ENCODE data around the gene JAKMIP1.
"Not testable (repeated sequence)": the region's sequence is repeated elsewhere in the genome, so short reads cannot be mapped to it uniquely, and the experiment has no call there.

JAKMIP1 gene

GRCh38 chr4:6011271-6011671 lies 189.1 kb downstream of the JAKMIP1 start:
- Histone ChIP-seq H3K4me2 (peak overlapping the region in 10 of 11 experiments; percentile 8 to 75 (median 62); a peak in 17 of 22 replicates), H3K4me1 (peaks cover 6 to 45% (median 33%) of the 10 kb centered on the region in 10 experiments; a peak in 17 of 20 replicates), H4K20me1 (peaks cover 0 to 19% (median 11%) of the 10 kb centered on the region in 11 experiments; a peak in 11 of 22 replicates), H3K9me3 (replicated peaks in 1 of 11) (no peaks in the 10 kb centered on the region), H3K27ac (no peak overlapping the region), H3K4me3 (no peak overlapping the region), H3K9ac (no peak overlapping the region), H3K27me3 (peaks cover 24 to 39% (median 31%) of the 10 kb centered on the region in 11 experiments), H3K36me3 (no peaks in the 10 kb centered on the region)
- no peak for TF ChIP-seq Cebpa-rat (IDR thresholded peaks at IDR 0.05)

- H3K4me1 ChIP-seq: peaks cover 6 to 45% (median 33%) of the 10 kb centered on the region in 10 experiments; a peak in 17 of 20 replicates
- H3K9me3 ChIP-seq (replicated peaks in 1 of 11): no peaks in the 10 kb centered on the region
- no peak for TF ChIP-seq Cebpa-rat (IDR thresholded peaks at IDR 0.05)
- no peak overlapping the region for H3K4me3 ChIP-seq
- H3K36me3 ChIP-seq: no peaks in the 10 kb centered on the region
- H3K4me2 ChIP-seq: peak overlapping the region in 7 of 11 experiments; percentile 54 to 75 (median 67); a peak in 13 of 22 replicates
- H3K27me3 ChIP-seq: peaks cover 24 to 39% (median 34%) of the 10 kb centered on the region in 11 experiments
- no peak overlapping the region for H3K9ac ChIP-seq
- no peak overlapping the region for H3K27ac ChIP-seq
- peaks cover 0 to 19% (median 11%) of the 10 kb centered on the region in 11 experiments; a peak in 11 of 22 replicates for H4K20me1 ChIP-seq
Observed at GRCh38 chr4:6010789-6011188, 189.6 kb downstream of the JAKMIP1 start.

GRCh38 chr4:6009452-6009851 lies 190.9 kb downstream of the JAKMIP1 start:
- Histone ChIP-seq H3K36me3 (no peaks in the 10 kb centered on the region), H3K4me1 (peaks cover 6 to 56% (median 36%) of the 10 kb centered on the region in 10 experiments; a peak in 17 of 20 replicates), H3K4me2 (peak overlapping the region in 4 of 11 experiments; percentile 1 to 81 (median 64); a peak in 2 of 22 replicates), H3K27ac (no peak overlapping the region), H3K4me3 (no peak overlapping the region), H3K27me3 (peaks cover 24 to 39% (median 34%) of the 10 kb centered on the region in 11 experiments), H4K20me1 (peaks cover 0 to 19% (median 11%) of the 10 kb centered on the region in 11 experiments; a peak in 11 of 22 replicates), H3K9me3 (replicated peaks in 1 of 11) (no peaks in the 10 kb centered on the region), H3K9ac (no peak overlapping the region)
- no peak for TF ChIP-seq Cebpa-rat (IDR thresholded peaks at IDR 0.05)

DNA sequence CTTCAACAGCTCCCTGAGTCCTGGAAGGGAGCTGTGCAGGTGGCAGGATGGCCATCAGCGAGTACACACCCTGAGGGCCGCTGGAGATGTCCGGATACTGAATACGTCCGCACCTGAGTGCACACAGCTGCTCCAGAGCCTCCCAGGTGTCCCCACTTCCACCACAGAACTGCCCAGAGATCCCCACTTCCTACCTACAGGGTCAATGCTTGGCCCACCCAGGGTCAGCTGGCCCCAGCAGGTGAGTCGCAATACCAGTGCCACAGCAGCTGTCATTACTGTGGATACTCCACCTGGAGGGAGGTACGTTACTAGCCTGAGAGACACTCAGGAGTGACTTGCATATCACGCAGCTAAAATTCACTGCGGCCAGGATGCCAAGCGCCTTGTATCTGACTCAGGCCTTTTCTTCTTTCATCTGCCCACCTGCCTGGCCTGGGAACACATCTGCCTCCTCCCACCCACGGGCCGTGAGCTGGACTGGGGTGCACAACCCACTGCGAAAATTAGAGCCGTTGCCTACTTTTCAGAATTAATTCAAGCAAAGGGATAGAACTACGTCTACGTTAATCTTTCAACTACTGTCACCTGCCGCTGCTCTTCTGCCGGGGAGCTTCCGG lies 191.5 kb downstream of the JAKMIP1 start:
- H4K20me1 ChIP-seq: peaks cover 0 to 19% (median 11%) of the 10 kb centered on the region in 11 experiments; a peak in 11 of 22 replicates
- peaks cover 6 to 56% (median 36%) of the 10 kb centered on the region in 10 experiments; a peak in 17 of 20 replicates for H3K4me1 ChIP-seq
- no peak for TF ChIP-seq Cebpa-rat (IDR thresholded peaks at IDR 0.05)
- no peak overlapping the region for H3K4me3 ChIP-seq
- H3K36me3 ChIP-seq: no peaks in the 10 kb centered on the region
- H3K27me3 ChIP-seq: peaks cover 24 to 39% (median 34%) of the 10 kb centered on the region in 11 experiments
- H3K4me2 ChIP-seq: peak overlapping the region in 8 of 11 experiments; percentile 48 to 81 (median 76); a peak in 14 of 22 replicates
- no peak overlapping the region for H3K9ac ChIP-seq
- no peak overlapping the region for H3K27ac ChIP-seq
- peaks cover 0 to 4% (median 0%) of the 10 kb centered on the region in 11 experiments; a peak in 6 of 22 replicates for H3K9me3 ChIP-seq (replicated peaks in 1 of 11)

- Histone ChIP-seq H4K20me1 (peaks cover 0 to 19% (median 11%) of the 10 kb centered on the region in 11 experiments; a peak in 11 of 22 replicates), H3K9ac (no peak overlapping the region), H3K27ac (no peak overlapping the region), H3K36me3 (no peaks in the 10 kb centered on the region), H3K4me2 (peak overlapping the region; percentile 48 to 81 (median 75)), H3K4me1 (peaks cover 6 to 56% (median 36%) of the 10 kb centered on the region in 10 experiments; a peak in 17 of 20 replicates), H3K4me3 (peak overlapping the region in 6 of 10 experiments; percentile 7 to 39 (median 23); a peak in 4 of 20 replicates), H3K9me3 (replicated peaks in 1 of 11) (peaks cover 0 to 5% (median 0%) of the 10 kb centered on the region in 11 experiments; a peak in 6 of 22 replicates), H3K27me3 (peaks cover 24 to 39% (median 34%) of the 10 kb centered on the region in 11 experiments)
- TF ChIP-seq Cebpa-rat (IDR thresholded peaks at IDR 0.05): no peak
Observed at GRCh38 chr4:6008092-6008551, 192.2 kb downstream of the JAKMIP1 start.

GRCh38 chr4:6005175-6005574 lies 195.2 kb downstream of the JAKMIP1 start:
- Histone ChIP-seq H3K36me3 (no peaks in the 10 kb centered on the region), H3K9ac (no peak overlapping the region), H3K27me3 (peaks cover 24 to 37% (median 34%) of the 10 kb centered on the region in 11 experiments), H3K4me3 (no peak overlapping the region), H3K4me1 (peaks cover 5 to 48% (median 27%) of the 10 kb centered on the region in 10 experiments; a peak in 17 of 20 replicates), H3K4me2 (peak overlapping the region in 7 of 11 experiments; percentile 6 to 32 (median 24); a peak in 9 of 22 replicates), H3K27ac (no peak overlapping the region), H3K9me3 (replicated peaks in 1 of 11) (peaks cover 0 to 5% (median 0%) of the 10 kb centered on the region in 11 experiments; a peak in 8 of 22 replicates), H4K20me1 (peaks cover 0 to 19% (median 11%) of the 10 kb centered on the region in 11 experiments; a peak in 11 of 22 replicates)
- TF ChIP-seq Cebpa-rat (IDR thresholded peaks at IDR 0.05): no peak

DNA sequence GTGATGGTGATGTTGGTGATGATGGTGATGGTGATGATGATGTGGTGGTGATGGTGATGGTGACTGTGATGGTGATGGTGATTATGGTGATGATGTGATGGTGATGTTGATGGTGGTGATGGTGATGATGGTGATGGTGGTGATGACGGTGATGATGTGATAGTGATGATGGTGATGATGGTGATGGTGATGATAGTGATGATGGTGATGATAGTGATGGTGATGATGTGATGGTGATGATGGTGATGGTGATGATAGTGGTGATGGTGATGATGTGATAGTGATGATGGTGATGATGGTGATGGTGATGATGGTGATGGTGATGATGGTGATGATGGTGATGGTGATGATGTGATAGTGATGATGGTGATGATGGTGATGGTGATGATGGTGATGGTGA lies 196.9 kb downstream of the JAKMIP1 start:
- Histone ChIP-seq H3K4me1 (peaks cover 20 to 48% (median 37%) of the 10 kb centered on the region in 10 experiments), H3K27me3 (peaks cover 9 to 23% (median 18%) of the 10 kb centered on the region in 11 experiments), H4K20me1 (peaks cover 0 to 17% (median 3%) of the 10 kb centered on the region in 11 experiments; a peak in 10 of 22 replicates)
- H3K27ac ChIP-seq; H3K9ac ChIP-seq; H3K36me3 ChIP-seq; H3K9me3 ChIP-seq (replicated peaks in 1 of 11); H3K4me3 ChIP-seq; H3K4me2 ChIP-seq: not testable (repeated sequence)

- peaks cover 0 to 12% (median 0%) of the 10 kb centered on the region in 11 experiments; a peak in 6 of 22 replicates for H4K20me1 ChIP-seq
- no peak overlapping the region for H3K4me3 ChIP-seq
- H3K36me3 ChIP-seq: no peaks in the 10 kb centered on the region
- H3K9me3 ChIP-seq (replicated peaks in 1 of 11): peaks cover 0 to 5% (median 0%) of the 10 kb centered on the region in 11 experiments; a peak in 8 of 22 replicates
- TF ChIP-seq Cebpa-rat (IDR thresholded peaks at IDR 0.05): no peak
- peaks cover 17 to 48% (median 34%) of the 10 kb centered on the region in 10 experiments for H3K4me1 ChIP-seq
- H3K9ac ChIP-seq: no peak overlapping the region
- H3K27me3 ChIP-seq: peaks cover 3 to 17% (median 13%) of the 10 kb centered on the region in 11 experiments
- H3K27ac ChIP-seq: no peak overlapping the region
- no peak overlapping the region for H3K4me2 ChIP-seq
Observed at GRCh38 chr4:6002926-6003325, 197.4 kb downstream of the JAKMIP1 start.

- Histone ChIP-seq H4K20me1 (peaks cover 0 to 10% (median 0%) of the 10 kb centered on the region in 11 experiments; a peak in 2 of 22 replicates), H3K9me3 (replicated peaks in 1 of 11) (peaks cover 0 to 5% (median 0%) of the 10 kb centered on the region in 11 experiments; a peak in 8 of 22 replicates), H3K9ac (no peak overlapping the region), H3K27ac (no peak overlapping the region), H3K27me3 (peaks cover 0 to 14% (median 8%) of the 10 kb centered on the region in 11 experiments; a peak in 19 of 22 replicates), H3K4me3 (no peak overlapping the region), H3K4me2 (no peak overlapping the region), H3K4me1 (peaks cover 16 to 48% (median 35%) of the 10 kb centered on the region in 10 experiments), H3K36me3 (no peaks in the 10 kb centered on the region)
- TF ChIP-seq Cebpa-rat (IDR thresholded peaks at IDR 0.05): no peak
Observed at GRCh38 chr4:6002492-6002833, 197.9 kb downstream of the JAKMIP1 start.
